Chondrocyte (in vitro differentiated cells): Measurements from ENCODE around the gene MOB2. TPM values are rescaled to one million over a fixed set of nuclear protein-coding genes. Genes with fewer than 3 reads are reported as not detected.

Experiments used
- DNase-seq: peaks from one replicate; pipeline ENCODE4 v3.0.0; 2021; ENCODE audit warnings: mixed read lengths, low spot score
- H3K27ac Mint-ChIP-seq: one replicate; pipeline ENCODE4 v1.8.0; 2021; ENCODE audit warnings: mild to moderate bottlenecking, moderate library complexity, mixed read lengths; ENCODE audit not compliant: unreplicated experiment
- H3K27me3 Mint-ChIP-seq: 2 replicates; pipeline ENCODE4 v1.8.0; 2021; ENCODE audit warnings: low read depth, mixed read lengths
- H3K36me3 Mint-ChIP-seq: 2 replicates; pipeline ENCODE4 v1.8.0; 2021; ENCODE audit warnings: low read depth, mixed read lengths
- H3K4me1 Mint-ChIP-seq: 2 replicates; pipeline ENCODE4 v1.8.0; 2021; ENCODE audit warnings: low read depth, mild to moderate bottlenecking, mixed read lengths
- H3K4me3 Mint-ChIP-seq: one replicate; pipeline ENCODE4 v1.8.0; 2021; ENCODE audit warnings: mild to moderate bottlenecking, moderate library complexity, mixed read lengths; ENCODE audit not compliant: unreplicated experiment
- H3K9me3 Mint-ChIP-seq: 2 replicates; pipeline ENCODE4 v1.8.0; 2021; ENCODE audit warnings: low read depth, mixed read lengths
- CTCF ChIP-seq: fragments of 200-600 bp; sonication (generic); IDR thresholded peaks from 2 replicates; pipeline ENCODE4 v1.5.0; 2021; ENCODE audit warnings: antibody characterized with exemption, mild to moderate bottlenecking, moderate library complexity
- total RNA-seq: library from RNA; stranded (reverse); gene quantifications from 3 replicates; pipeline ENCODE4 v1.2.1, GENCODE V29; 2021

MOB2 gene
- total RNA-seq, 1 donor from 2014 or later, result 28.0 TPM

- no peak overlapping the region for H3K27ac Mint-ChIP-seq
- H3K9me3 Mint-ChIP-seq, result no peaks in the 10 kb centered on the region
- TF ChIP-seq CTCF, result no peak
- no peaks in the 10 kb centered on the region for H3K27me3 Mint-ChIP-seq
- no peak overlapping the region for H3K4me3 Mint-ChIP-seq
- H3K36me3 Mint-ChIP-seq, result no peaks in the 10 kb centered on the region
- H3K4me1 Mint-ChIP-seq, result no peaks in the 10 kb centered on the region
- DNase-seq, result no peak
Observed at GRCh38 chr11:1457326-1457680, 29.3 kb downstream of the MOB2 start.

GRCh38 chr11:1456596-1457325, 29.8 kb downstream of the MOB2 start:
- Mint-ChIP-seq H3K27me3 (no peaks in the 10 kb centered on the region), H3K27ac (no peak overlapping the region), H3K36me3 (no peaks in the 10 kb centered on the region), H3K4me1 (no peaks in the 10 kb centered on the region), H3K4me3 (no peak overlapping the region), H3K9me3 (no peaks in the 10 kb centered on the region)
- DNase-seq, result no peak
- TF ChIP-seq CTCF, result no peak

DNA sequence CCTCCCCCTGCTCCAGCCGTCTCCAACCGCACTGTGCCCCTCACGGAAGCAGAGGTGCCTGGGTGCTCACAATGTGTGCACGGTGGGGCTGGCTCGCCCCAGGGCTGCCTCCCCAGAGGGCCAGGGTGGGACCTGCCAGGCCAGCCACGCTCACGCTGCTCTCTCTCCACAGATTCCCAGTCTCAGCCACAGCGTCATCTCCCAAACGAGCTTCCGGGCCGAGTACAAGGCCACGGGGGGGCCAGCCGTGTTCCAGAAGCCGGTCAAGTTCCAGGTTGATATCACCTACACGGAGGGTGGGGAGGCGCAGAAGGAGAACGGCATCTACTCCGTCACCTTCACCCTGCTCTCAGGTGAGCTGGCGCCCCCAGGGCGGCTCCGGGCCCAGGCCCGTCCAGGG, 30.4 kb downstream of the MOB2 start:
- H3K27ac Mint-ChIP-seq, result no peak overlapping the region
- no peak for TF ChIP-seq CTCF
- H3K27me3 Mint-ChIP-seq, result no peaks in the 10 kb centered on the region
- no peaks in the 10 kb centered on the region for H3K9me3 Mint-ChIP-seq
- H3K4me1 Mint-ChIP-seq, result no peaks in the 10 kb centered on the region
- DNase-seq, result no peak
- no peak overlapping the region for H3K4me3 Mint-ChIP-seq
- no peaks in the 10 kb centered on the region for H3K36me3 Mint-ChIP-seq

GRCh38 chr11:1455763-1456060, 30.9 kb downstream of the MOB2 start:
- H3K9me3 Mint-ChIP-seq, result no peaks in the 10 kb centered on the region
- H3K36me3 Mint-ChIP-seq, result no peaks in the 10 kb centered on the region
- DNase-seq, result no peak
- no peak overlapping the region for H3K27ac Mint-ChIP-seq
- H3K4me3 Mint-ChIP-seq, result no peak overlapping the region
- no peaks in the 10 kb centered on the region for H3K4me1 Mint-ChIP-seq
- no peak for TF ChIP-seq CTCF
- no peaks in the 10 kb centered on the region for H3K27me3 Mint-ChIP-seq

GRCh38 chr11:1455032-1455762, 31.4 kb downstream of the MOB2 start:
- DNase-seq, result no peak
- H3K4me3 Mint-ChIP-seq, result no peak overlapping the region
- no peak for TF ChIP-seq CTCF

More at GRCh38 chr11:1455032-1455762, 31.4 kb downstream of the MOB2 start:
- Mint-ChIP-seq H3K9me3 (no peaks in the 10 kb centered on the region), H3K27ac (no peak overlapping the region), H3K27me3 (no peaks in the 10 kb centered on the region), H3K36me3 (no peaks in the 10 kb centered on the region), H3K4me1 (no peaks in the 10 kb centered on the region)
